H1 (cell line): ENCODE results near the gene SEMA4C. TPM values are rescaled to one million over a fixed set of nuclear protein-coding genes. Genes with fewer than 3 reads are reported as not detected.

Experiments used
- CTCF ChIA-PET: fragments of 300-600 bp; sonication (Branson Sonifier 250); formaldehyde crosslinking; loops from one replicate; lab custom pipeline; 2021; ENCODE audit not compliant: partially characterized antibody; lab: Charles Lee
- POLR2A ChIA-PET: fragments of 300-600 bp; sonication (Branson Sonifier 250); formaldehyde crosslinking; loops from one replicate; lab custom pipeline; 2021; ENCODE audit warnings: inconsistent platforms; ENCODE audit not compliant: partially characterized antibody; lab: Charles Lee
- DNase-seq, 2 experiments: peaks; one replicate each; pipeline versions ENCODE4 v3.0.0 to v3.0.0-alpha.2; 2010 to 2022; ENCODE audit warnings: low spot score in 2 of 2, low read depth in 1 of 2, mixed read lengths in 1 of 2
- FAIRE-seq: peaks from 2 replicates; lab custom pipeline; 2011; peaks lifted over from hg19 to GRCh38; lab: Jason Lieb, UNC
- H2AFZ ChIP-seq: 2 replicates; pipeline ENCODE4 v1.8.1; 2012; ENCODE audit warnings: low read length, inconsistent platforms
- H2AK5ac ChIP-seq: 2 replicates; pipeline ENCODE4 v1.6.1; 2013; ENCODE audit warnings: low read depth, low read length
- H2BK120ac ChIP-seq: replicated peaks from 2 replicates; pipeline ENCODE3; 2013; ENCODE audit warnings: low read depth, low read length, inconsistent platforms
- H2BK12ac ChIP-seq: 2 replicates; pipeline ENCODE4 v1.6.1; 2013; ENCODE audit warnings: low read depth, low read length
- H2BK15ac ChIP-seq: 2 replicates; pipeline ENCODE4 v1.6.1; 2013; ENCODE audit warnings: low read length
- H2BK20ac ChIP-seq: 2 replicates; pipeline ENCODE4 v1.6.1; 2013; ENCODE audit warnings: low read length
- H2BK5ac ChIP-seq: 2 replicates; pipeline ENCODE4 v1.6.1; 2013; ENCODE audit warnings: low read depth, low read length
- H3K14ac ChIP-seq: 2 replicates; pipeline ENCODE4 v1.6.1; 2013; ENCODE audit warnings: inconsistent platforms; ENCODE audit not compliant: insufficient read length
- H3K18ac ChIP-seq: 2 replicates; pipeline ENCODE4 v1.6.1; 2013; ENCODE audit warnings: low read length; ENCODE audit errors: extremely low read depth
- H3K23ac ChIP-seq: 2 replicates; pipeline ENCODE4 v1.6.1; 2013; ENCODE audit warnings: inconsistent platforms; ENCODE audit not compliant: insufficient read length
- H3K23me2 ChIP-seq: 2 replicates; pipeline ENCODE4 v1.6.1; 2013; ENCODE audit warnings: low read depth, low read length
- H3K27ac ChIP-seq: 2 replicates; pipeline ENCODE4 v1.6.1; 2011; ENCODE audit warnings: low read depth, low read length, inconsistent platforms
- H3K27me3 ChIP-seq, 4 experiments: replicated peaks in 1 of 4; 1 replicate in 1 of 4; 2 replicates in 3 of 4; pipeline versions ENCODE4 v1.6.1 to v1.8.1; 2011 to 2013; ENCODE audit warnings: low read length in 3 of 4, mild to moderate bottlenecking in 3 of 4, inconsistent platforms in 2 of 4, mixed read lengths in 2 of 4, moderate library complexity in 1 of 4; ENCODE audit not compliant: control insufficient read depth in 3 of 4, insufficient read depth in 3 of 4; ENCODE audit errors: extremely low read depth in 1 of 4
- H3K36me3 ChIP-seq, 4 experiments: 2 replicates each; pipeline versions ENCODE4 v1.6.1 to v1.8.1; 2011 to 2013; ENCODE audit warnings: mild to moderate bottlenecking in 4 of 4, low read length in 3 of 4, moderate library complexity in 2 of 4, control low read depth in 1 of 4, inconsistent platforms in 1 of 4; ENCODE audit not compliant: insufficient read depth in 4 of 4, control insufficient read depth in 2 of 4
- H3K4ac ChIP-seq: replicated peaks from 2 replicates; pipeline ENCODE3; 2013; ENCODE audit warnings: low read length, low read depth, mixed read lengths, inconsistent platforms; ENCODE audit not compliant: insufficient read length
- H3K4me1 ChIP-seq, 4 experiments: replicated peaks in 1 of 4; 1 replicate in 1 of 4; 2 replicates in 3 of 4; pipeline versions ENCODE4 v1.6.1 to v1.8.1; 2011 to 2013; ENCODE audit warnings: low read length in 3 of 4, inconsistent platforms in 2 of 4, mixed read lengths in 1 of 4; ENCODE audit not compliant: insufficient read depth in 4 of 4, control insufficient read depth in 3 of 4
- H3K4me2 ChIP-seq, 2 experiments: 2 replicates each; pipeline versions ENCODE4 v1.6.1 to v1.8.1; 2011 to 2013; ENCODE audit warnings: low read depth in 2 of 2, low read length in 2 of 2, control low read depth in 1 of 2, inconsistent platforms in 1 of 2, mild to moderate bottlenecking in 1 of 2; ENCODE audit not compliant: insufficient read depth in 1 of 2
- H3K4me3 ChIP-seq, 4 experiments: fragments of 200-600, 300-600 bp in 1 of 4; sonication (generic), shearing (Covaris generic), sonication (Bioruptor Twin) in 1 of 4; 2 replicates each; pipeline versions ENCODE4 v1.5.1 to v1.8.1; 2011 to 2016; ENCODE audit warnings: low read length in 4 of 4, low read depth in 3 of 4, control low read depth in 2 of 4, inconsistent platforms in 2 of 4, mild to moderate bottlenecking in 2 of 4, mixed read lengths in 1 of 4, moderate library complexity in 1 of 4; ENCODE audit not compliant: insufficient read depth in 2 of 4; ENCODE audit errors: extremely low read depth in 1 of 4
- H3K56ac ChIP-seq: replicated peaks from 2 replicates; pipeline ENCODE3; 2013; ENCODE audit warnings: low read depth, mild to moderate bottlenecking, mixed read lengths, low read length, inconsistent platforms; ENCODE audit not compliant: insufficient read length
- H3K79me1 ChIP-seq: 2 replicates; pipeline ENCODE4 v1.6.1; 2013; ENCODE audit warnings: low read depth, low read length, control low read depth
- H3K79me2 ChIP-seq, 2 experiments: 2 replicates each; pipeline versions ENCODE4 v1.6.1 to v1.8.1; 2012 to 2013; ENCODE audit warnings: low read length in 2 of 2, mild to moderate bottlenecking in 2 of 2, inconsistent platforms in 1 of 2; ENCODE audit not compliant: insufficient read depth in 2 of 2, control insufficient read depth in 1 of 2
- H3K9ac ChIP-seq, 4 experiments: replicated peaks in 1 of 4; 1 replicate in 1 of 4; 2 replicates in 3 of 4; pipeline versions ENCODE4 v1.6.1 to v1.8.1; 2011 to 2013; ENCODE audit warnings: low read depth in 3 of 4, low read length in 3 of 4, control low read depth in 2 of 4, mild to moderate bottlenecking in 2 of 4, moderate library complexity in 2 of 4, inconsistent platforms in 1 of 4; ENCODE audit errors: extremely low read depth in 1 of 4
- H3K9me3 ChIP-seq, 2 experiments: 2 replicates each; pipeline versions ENCODE4 v1.6.1 to v1.8.1; 2012 to 2013; ENCODE audit warnings: mild to moderate bottlenecking in 2 of 2, moderate library complexity in 2 of 2, control low read depth in 1 of 2, inconsistent platforms in 1 of 2, low read depth in 1 of 2, low read length in 1 of 2, mixed read lengths in 1 of 2; ENCODE audit not compliant: insufficient read depth in 2 of 2
- H4K20me1 ChIP-seq, 2 experiments: replicated peaks in 1 of 2; 2 replicates each; pipeline versions ENCODE3 to v1.8.1; 2011 to 2013; ENCODE audit warnings: inconsistent platforms in 2 of 2, low read length in 2 of 2, mild to moderate bottlenecking in 1 of 2; ENCODE audit not compliant: insufficient read depth in 2 of 2, control insufficient read depth in 1 of 2
- H4K5ac ChIP-seq: 2 replicates; pipeline ENCODE4 v1.6.1; 2013; ENCODE audit warnings: low read length, low read depth, mixed read lengths, inconsistent platforms; ENCODE audit not compliant: insufficient read length
- H4K8ac ChIP-seq: 2 replicates; pipeline ENCODE4 v1.8.0; 2013; ENCODE audit warnings: mild to moderate bottlenecking, moderate library complexity, low read length, inconsistent platforms; ENCODE audit not compliant: insufficient read depth; ENCODE audit errors: extremely low read depth
- H4K91ac ChIP-seq: replicated peaks from 2 replicates; pipeline ENCODE3; 2013; ENCODE audit warnings: low read length, mixed read lengths, inconsistent platforms; ENCODE audit not compliant: insufficient read length
- CBX5 ChIP-seq: fragments of 300-800, 300-1000 bp; sonication (generic); IDR thresholded peaks from 2 replicates; pipeline ENCODE4 v1.7.1; 2016; ENCODE audit warnings: antibody characterized with exemption, low read length, low read depth
- RAD21 ChIP-seq, 2 experiments: IDR thresholded peaks in 1 of 2; conservative IDR thresholded peaks in 1 of 2; 2 replicates each; pipeline ENCODE4 v1.6.1; 2011; ENCODE audit warnings: low read depth in 2 of 2, low read length in 2 of 2, improper control_type of control experiment in 1 of 2, inconsistent platforms in 1 of 2, mild to moderate bottlenecking in 1 of 2, moderate library complexity in 1 of 2
- whole genome bisulfite sequencing, 2 experiments: shearing (Covaris generic) in 1 of 2; methylation state at CpG; one replicate each; pipeline versions ENCODE4 v1.1.6 to v1.1.7; 2013 to 2015; ENCODE audit warnings: low lambda C conversion rate in 2 of 2, mixed read lengths in 2 of 2, inconsistent platforms in 1 of 2, low coverage in 1 of 2, missing lambda C conversion rate in 1 of 2; ENCODE audit not compliant: insufficient replicate concordance in 2 of 2, insufficient coverage in 1 of 2, insufficient read length in 1 of 2; ENCODE audit errors: extremely low coverage in 1 of 2, missing lambda C conversion rate in 1 of 2; 5-methylcytosine and 5-hydroxymethylcytosine counted together
- polyA plus RNA-seq, 7 experiments: library from polyadenylated mRNA; depleted of rRNA in 3 of 7; stranded (reverse) in 5 of 7; unstranded in 2 of 7; fragments of >200 nt in 5 of 7; fragments of 200-250 nt in 2 of 7; gene quantifications; 1 replicate in 5 of 7; 2 replicates in 1 of 7; 4 replicates in 1 of 7; pipeline versions ENCODE4 v1.2.1 to v1.2.3, GENCODE V29; 2011 to 2013; ENCODE audit warnings: missing spikeins in 2 of 7, mixed read lengths in 2 of 7
- total RNA-seq: library from RNA; stranded (reverse); fragmentation: NEBNext Ultra II Directional; extraction: Animal tissue kit (Norgen Biotek cat#: 25700); gene quantifications from 2 replicates; pipeline ENCODE4 v1.2.1, GENCODE V29; 2021

SEMA4C gene
- total and polyA plus RNA-seq, 2 of the 8 experiments (the other 6 are each of a cell fraction or from before 2014, with no cell fraction given) = 47.5 to 67.3 TPM

DNA sequence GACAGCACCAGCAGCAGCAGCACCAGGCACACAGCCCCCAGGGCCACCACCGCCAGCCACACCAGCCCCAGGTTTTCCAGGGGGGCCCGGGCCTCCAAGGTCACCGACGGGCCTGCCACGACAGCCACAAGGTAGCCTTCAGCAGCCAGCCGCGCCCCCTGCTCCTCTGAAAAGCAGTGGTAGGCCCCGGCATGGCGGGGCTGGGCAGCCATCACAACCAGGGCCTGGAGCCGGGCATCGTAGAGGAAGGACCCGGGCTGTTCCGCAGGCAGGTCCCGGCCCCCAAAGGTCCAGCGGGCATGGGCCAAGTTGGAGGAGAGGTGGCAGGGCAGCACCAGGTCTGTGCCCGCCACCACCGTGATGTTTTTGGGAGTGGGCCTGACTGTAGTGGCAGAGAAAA, 8.8 kb downstream of the SEMA4C start:
- no peak overlapping the region for H2BK5ac ChIP-seq
- H3K9ac ChIP-seq = no peak overlapping the region
- H2BK12ac ChIP-seq = no peak overlapping the region
- TF ChIP-seq CBX5 (no peak), RAD21 (IDR thresholded peaks at IDR 0.05 in 1 of 2, conservative IDR thresholded peaks at IDR 0.05 in 1 of 2; ENCODE audit: low read depth in 2 of 2, low read length in 2 of 2) (no peak)
- CTCF ChIA-PET = interaction anchor here (0.7 to 8.3 kb wide), 14 partner anchors 8 to 251 kb away, joined by 3 to 89 read pairs (median 5); partner anchors contain the start of gene ANKRD36
- peaks cover 3 to 11% (median 8%) of the 10 kb centered on the region in 4 experiments for H3K4me1 ChIP-seq
- FAIRE-seq = no peak
- H3K79me2 ChIP-seq = peaks cover 0 to 16% of the 10 kb centered on the region in 2 experiments; a peak in 3 of 4 replicates
- DNase-seq = peak in 1 of 2 experiments; percentile 45
- H2AK5ac ChIP-seq = no peak overlapping the region
- H4K5ac ChIP-seq = no peak overlapping the region
- no peak overlapping the region for H4K91ac ChIP-seq
- no peaks in the 10 kb centered on the region for H3K9me3 ChIP-seq
- peaks cover 10% of the 10 kb centered on the region; the same call in 1 of the 2 replicates for H3K23me2 ChIP-seq
- H2BK120ac ChIP-seq = no peak overlapping the region
- 91% methylated on average over 7 of the region's 17 CpGs; no CpG with 5 or more reads in 1 of the 2 experiments for WGBS, 2 experiments
- H3K56ac ChIP-seq = no peak overlapping the region
- H4K20me1 ChIP-seq = peaks cover 15 to 19% of the 10 kb centered on the region in 2 experiments
- H2AFZ ChIP-seq = no peak overlapping the region
- no peak overlapping the region for H4K8ac ChIP-seq
- H3K4me3 ChIP-seq = no peak overlapping the region
- no peak overlapping the region for H3K27ac ChIP-seq
- H3K27me3 ChIP-seq = no peaks in the 10 kb centered on the region
- H3K23ac ChIP-seq = no peak overlapping the region
- no peak overlapping the region for H3K18ac ChIP-seq
- POLR2A ChIA-PET = interaction anchor here (0.8 to 5.8 kb wide), 10 partner anchors 10 to 96 kb away, joined by 3 to 47 read pairs (median 4); no protein-coding TSS in a partner anchor
- peaks cover 26 to 57% (median 48%) of the 10 kb centered on the region in 4 experiments for H3K36me3 ChIP-seq
- H3K4me2 ChIP-seq = no peak overlapping the region
- no peak overlapping the region for H2BK20ac ChIP-seq
- peaks cover 6% of the 10 kb centered on the region; the same call in 1 of the 2 replicates for H3K79me1 ChIP-seq
- H3K14ac ChIP-seq = no peak overlapping the region
- no peak overlapping the region for H2BK15ac ChIP-seq
- no peak overlapping the region for H3K4ac ChIP-seq
